Measurements from ENCODE around the gene C1QTNF12. TPM values are rescaled to one million over a fixed set of nuclear protein-coding genes. Genes with fewer than 3 reads are reported as not detected.

The C1QTNF12 gene
- total RNA-seq, 2 donors from 2014 or later: 2.9 to 12.5 TPM

GRCh38 chr1:1292851-1293250 lies 46.3 kb upstream of the C1QTNF12 start:
- H3K27ac ChIP-seq: no peak overlapping the region
- no peaks in the 10 kb centered on the region for H3K9me3 ChIP-seq
- no peaks in the 10 kb centered on the region for H3K36me3 ChIP-seq
- TF ChIP-seq, protein P1, sequence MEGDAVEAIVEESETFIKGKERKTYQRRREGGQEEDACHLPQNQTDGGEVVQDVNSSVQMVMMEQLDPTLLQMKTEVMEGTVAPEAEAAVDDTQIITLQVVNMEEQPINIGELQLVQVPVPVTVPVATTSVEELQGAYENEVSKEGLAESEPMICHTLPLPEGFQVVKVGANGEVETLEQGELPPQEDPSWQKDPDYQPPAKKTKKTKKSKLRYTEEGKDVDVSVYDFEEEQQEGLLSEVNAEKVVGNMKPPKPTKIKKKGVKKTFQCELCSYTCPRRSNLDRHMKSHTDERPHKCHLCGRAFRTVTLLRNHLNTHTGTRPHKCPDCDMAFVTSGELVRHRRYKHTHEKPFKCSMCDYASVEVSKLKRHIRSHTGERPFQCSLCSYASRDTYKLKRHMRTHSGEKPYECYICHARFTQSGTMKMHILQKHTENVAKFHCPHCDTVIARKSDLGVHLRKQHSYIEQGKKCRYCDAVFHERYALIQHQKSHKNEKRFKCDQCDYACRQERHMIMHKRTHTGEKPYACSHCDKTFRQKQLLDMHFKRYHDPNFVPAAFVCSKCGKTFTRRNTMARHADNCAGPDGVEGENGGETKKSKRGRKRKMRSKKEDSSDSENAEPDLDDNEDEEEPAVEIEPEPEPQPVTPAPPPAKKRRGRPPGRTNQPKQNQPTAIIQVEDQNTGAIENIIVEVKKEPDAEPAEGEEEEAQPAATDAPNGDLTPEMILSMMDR (IDR thresholded peaks at IDR 0.05): no peak
- no peak for DNase-seq (ENCODE audit: low spot score)
- no peaks in the 10 kb centered on the region for H3K27me3 ChIP-seq (replicated peaks; ENCODE audit: insufficient read depth)
- no peak for ATAC-seq (ENCODE audit: insufficient number of reproducible peaks, low FRiP score, low read depth)
- no peak overlapping the region for H3K4me3 ChIP-seq
- H3K4me1 ChIP-seq (ENCODE audit: control insufficient read depth in 1 of 2, low read depth in 2 of 2): peaks cover 0 to 15% of the 10 kb centered on the region in 2 donors

- Histone ChIP-seq H3K36me3 (no peaks in the 10 kb centered on the region), H3K4me3 (no peak overlapping the region), H3K4me1 (ENCODE audit: control insufficient read depth in 1 of 2, low read depth in 2 of 2) (peaks cover 0 to 15% of the 10 kb centered on the region in 2 donors), H3K27ac (no peak overlapping the region), H3K27me3 (replicated peaks; ENCODE audit: insufficient read depth) (no peaks in the 10 kb centered on the region), H3K9me3 (no peaks in the 10 kb centered on the region)
- DNase-seq (ENCODE audit: low spot score): no peak
- ATAC-seq (ENCODE audit: insufficient number of reproducible peaks, low FRiP score, low read depth): no peak
- TF ChIP-seq, protein P1 (IDR thresholded peaks at IDR 0.05): no peak
These were observed 45.9 kb upstream of the C1QTNF12 start for GRCh38 chr1:1292442-1292779.

GRCh38 chr1:1291548-1292441 lies 45.3 kb upstream of the C1QTNF12 start:
- H3K4me3 ChIP-seq: no peak overlapping the region
- H3K36me3 ChIP-seq: no peaks in the 10 kb centered on the region
- no peaks in the 10 kb centered on the region for H3K27me3 ChIP-seq (replicated peaks; ENCODE audit: insufficient read depth)
- H3K9me3 ChIP-seq: no peaks in the 10 kb centered on the region
- TF ChIP-seq, protein P1 (IDR thresholded peaks at IDR 0.05): peak; percentile 64
- ATAC-seq (ENCODE audit: insufficient number of reproducible peaks, low FRiP score, low read depth) (no peak), DNase-seq (ENCODE audit: low spot score) (no peak)
- peaks cover 0 to 15% of the 10 kb centered on the region in 2 donors for H3K4me1 ChIP-seq (ENCODE audit: control insufficient read depth in 1 of 2, low read depth in 2 of 2)
- no peak overlapping the region for H3K27ac ChIP-seq

- no peak for ATAC-seq (ENCODE audit: insufficient number of reproducible peaks, low FRiP score, low read depth)
- Histone ChIP-seq H3K4me1 (ENCODE audit: control insufficient read depth in 1 of 2, low read depth in 2 of 2) (peaks cover 0 to 15% of the 10 kb centered on the region in 2 donors), H3K4me3 (no peak overlapping the region)
These were observed 44.6 kb upstream of the C1QTNF12 start for GRCh38 chr1:1291023-1291528.

GRCh38 chr1:1290238-1290731 lies 43.8 kb upstream of the C1QTNF12 start:
- ATAC-seq (ENCODE audit: insufficient number of reproducible peaks, low FRiP score, low read depth) (no peak), DNase-seq (ENCODE audit: low spot score) (no peak)
- no peak overlapping the region for H3K4me3 ChIP-seq
- H3K36me3 ChIP-seq: no peaks in the 10 kb centered on the region
- peaks cover 0 to 15% of the 10 kb centered on the region in 2 donors for H3K4me1 ChIP-seq (ENCODE audit: control insufficient read depth in 1 of 2, low read depth in 2 of 2)
- no peaks in the 10 kb centered on the region for H3K27me3 ChIP-seq (replicated peaks; ENCODE audit: insufficient read depth)
- H3K9me3 ChIP-seq: no peaks in the 10 kb centered on the region
- H3K27ac ChIP-seq: no peak overlapping the region
- TF ChIP-seq, protein P1 (IDR thresholded peaks at IDR 0.05): peak; percentile 60

More at GRCh38 chr1:1291023-1291528, 44.6 kb upstream of the C1QTNF12 start:
- Histone ChIP-seq H3K36me3 (no peaks in the 10 kb centered on the region), H3K9me3 (no peaks in the 10 kb centered on the region), H3K27me3 (replicated peaks; ENCODE audit: insufficient read depth) (no peaks in the 10 kb centered on the region), H3K27ac (no peak overlapping the region)
- DNase-seq (ENCODE audit: low spot score): no peak
- TF ChIP-seq, protein P1 (IDR thresholded peaks at IDR 0.05): no peak
